Activated T-cell treated with anti-CD3 and anti-CD28 coated beads, Interleukin-2, amount 50 U/mL, for 48 hours (primary cell): ENCODE data around the gene LAPTM4A.
"Not testable (repeated sequence)": the region's sequence is repeated elsewhere in the genome, so short reads cannot be mapped to it uniquely, and the experiment has no call there.

Source experiments
- DNase-seq, 2 experiments: peaks; one replicate each; pipeline ENCODE4 v3.0.0-alpha.2; 2020

LAPTM4A gene

DNA sequence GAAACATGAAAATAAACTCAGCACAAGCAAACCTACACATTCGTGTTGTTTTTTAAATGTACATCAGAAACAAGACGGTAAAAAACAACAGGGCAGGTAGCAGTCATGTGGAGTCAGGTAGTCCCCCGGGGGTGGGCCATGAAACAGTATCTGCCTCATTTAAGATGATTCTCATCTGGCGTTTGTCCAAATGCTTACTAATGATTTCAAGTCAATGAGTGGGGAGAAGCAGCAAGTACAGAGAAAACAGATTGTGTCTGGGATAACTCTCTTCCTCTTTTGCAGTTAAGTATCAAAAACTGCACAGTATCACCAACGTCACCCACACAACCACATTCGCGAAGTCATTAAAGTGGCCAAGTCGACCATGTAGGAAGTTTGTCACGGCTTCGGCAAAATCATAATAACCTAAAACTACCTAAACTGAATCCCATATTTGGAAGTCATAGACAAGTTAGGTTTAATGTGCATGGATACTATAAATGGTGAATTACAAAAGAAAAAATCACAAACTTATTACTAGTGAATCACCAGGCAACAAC, 1.3 kb downstream of the LAPTM4A start:
- peak; percentile 35 to 43 for DNase-seq

DNA sequence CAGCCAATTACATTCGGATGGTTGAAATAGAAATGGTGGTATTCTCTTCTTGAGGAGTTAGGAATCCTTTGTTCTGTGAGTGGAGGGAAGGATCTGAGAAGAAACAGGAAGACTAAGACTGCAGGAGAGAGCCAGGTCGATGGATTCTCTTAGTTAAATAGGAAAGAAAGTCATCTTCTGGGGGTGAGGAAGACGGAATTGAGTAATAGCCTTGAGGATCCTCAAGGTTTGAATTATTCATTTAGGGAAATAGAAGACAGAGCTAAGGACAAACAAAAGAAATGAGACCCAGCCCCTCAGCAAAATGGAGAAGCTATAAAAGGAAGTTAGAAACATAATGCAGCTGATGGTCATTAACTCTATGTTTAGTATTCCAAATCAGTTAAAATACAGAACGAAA, 1.8 kb downstream of the LAPTM4A start:
- DNase-seq: no peak

DNA sequence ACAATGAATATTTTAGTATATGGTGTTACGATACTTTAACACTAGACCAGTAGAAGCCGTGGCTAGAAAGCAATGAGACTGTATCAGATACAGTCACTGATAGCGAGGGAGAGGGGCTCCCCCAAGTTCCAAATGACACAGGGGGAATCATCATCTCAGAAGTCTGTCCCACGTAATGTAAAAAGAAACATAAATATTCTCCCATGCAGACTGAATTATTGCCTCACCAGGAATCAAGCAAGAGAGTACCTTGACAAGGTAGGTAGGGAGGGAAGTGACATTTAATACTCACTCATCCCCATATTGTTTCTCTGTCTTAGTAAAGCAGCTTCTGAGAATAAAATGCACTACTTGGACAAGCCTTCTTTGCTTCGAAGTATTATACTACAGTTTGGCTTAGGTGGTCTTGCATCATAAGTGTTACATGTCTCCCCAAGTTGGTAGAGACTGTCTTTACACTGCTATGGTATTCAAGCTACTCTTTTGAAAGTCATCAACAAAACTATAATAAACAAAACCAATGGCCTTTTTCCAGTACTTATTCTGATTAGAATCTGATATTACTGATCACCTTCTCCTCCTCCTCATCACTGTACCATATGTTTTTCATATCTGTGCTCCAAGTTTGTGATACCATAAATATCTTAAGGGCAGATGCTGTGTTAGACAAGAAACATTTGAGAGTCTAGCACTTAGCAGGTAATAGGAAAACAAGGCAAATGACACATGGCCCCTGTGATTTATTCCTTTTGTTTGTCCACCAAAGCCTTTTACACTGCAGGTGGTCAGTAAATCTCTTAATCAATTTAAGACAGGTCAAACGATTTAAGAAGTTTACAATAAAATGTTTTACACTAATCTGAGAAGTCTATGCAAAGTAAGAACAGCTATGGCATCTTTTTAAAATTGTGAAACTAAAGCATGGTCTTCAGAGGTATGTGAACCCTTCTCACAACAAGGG, 2.7 kb downstream of the LAPTM4A start:
- no peak for DNase-seq

DNA sequence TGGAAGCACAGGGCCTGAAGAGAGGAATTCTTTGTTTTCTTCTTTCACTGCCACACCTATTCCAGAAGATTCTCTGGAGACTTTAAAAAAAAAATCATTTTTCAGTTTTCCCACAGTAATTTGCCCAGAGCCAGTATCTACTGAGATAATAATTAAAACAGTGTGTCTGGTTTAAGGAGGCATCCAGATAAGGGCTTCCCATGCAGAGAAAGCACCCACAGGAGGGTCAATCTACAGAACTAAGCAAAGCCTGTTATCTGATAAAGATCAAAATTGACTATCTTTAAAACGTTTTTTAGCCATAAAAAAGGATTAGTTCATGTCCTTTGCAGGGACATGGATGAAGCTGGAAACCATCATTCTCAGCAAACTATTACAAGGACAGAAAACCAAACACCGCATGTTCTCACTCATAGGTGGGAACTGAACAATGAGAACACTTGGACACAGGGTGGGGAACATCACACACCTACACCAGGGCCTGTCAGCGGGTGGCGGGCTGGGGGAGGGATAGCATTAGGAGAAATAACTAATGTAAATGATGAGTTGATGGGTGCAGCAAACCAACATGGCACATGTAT, 5.6 kb downstream of the LAPTM4A start:
- DNase-seq: not testable (repeated sequence)

GRCh38 chr2:20044778-20045177, 6.7 kb downstream of the LAPTM4A start:
- no peak for DNase-seq

GRCh38 chr2:20042531-20042930, 8.9 kb downstream of the LAPTM4A start:
- DNase-seq: no peak

DNA sequence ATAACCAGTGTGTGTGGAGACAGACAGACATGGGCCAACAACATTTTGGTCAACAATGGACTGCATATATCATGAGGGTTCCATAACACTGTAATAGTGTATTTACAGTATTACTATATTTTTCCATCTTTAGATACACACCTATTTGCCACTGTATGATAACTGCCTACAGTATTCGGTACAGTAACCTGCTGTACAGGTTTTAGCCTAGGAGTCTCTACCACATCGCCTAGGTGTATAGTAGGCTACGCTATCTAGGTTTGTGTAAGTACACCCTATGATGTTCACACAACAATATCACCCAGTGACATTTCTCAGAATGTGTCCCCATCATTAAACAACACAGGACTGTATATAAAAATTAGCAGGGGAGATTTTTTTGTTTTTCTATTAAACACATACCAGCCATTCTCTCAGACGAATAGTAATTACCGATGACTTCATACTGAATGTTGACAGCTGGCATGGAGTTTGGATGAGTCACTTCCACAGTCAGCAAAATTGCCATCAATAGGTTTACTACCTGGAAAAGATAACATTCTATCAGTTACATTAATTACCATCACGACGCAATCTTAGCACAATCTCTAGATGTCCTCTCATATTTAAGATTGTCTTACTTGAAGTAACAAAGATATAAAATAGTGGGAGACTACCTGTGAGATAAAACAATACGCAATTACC, 10.8 kb downstream of the LAPTM4A start:
- DNase-seq: no peak

DNA sequence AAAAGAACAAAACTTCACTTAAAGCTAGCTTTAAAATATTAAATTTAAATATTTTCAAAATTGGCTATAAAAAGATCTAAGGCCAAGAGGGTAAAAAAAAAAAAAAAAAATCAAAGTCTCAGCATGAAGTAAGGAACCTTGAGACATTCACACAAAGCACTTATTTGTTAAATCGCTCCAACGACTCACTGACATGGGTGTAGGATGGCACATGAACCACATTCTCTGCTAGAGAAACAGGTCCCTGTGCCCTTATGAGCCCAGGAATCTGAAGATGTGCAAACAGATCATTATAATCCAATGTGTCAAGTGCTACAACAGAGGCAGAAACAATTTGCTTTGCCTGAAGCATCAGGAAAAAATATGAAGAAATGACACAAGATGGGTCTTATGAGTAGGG, 13.8 kb downstream of the LAPTM4A start:
- DNase-seq: no peak

- no peak for DNase-seq
Measured at GRCh38 chr2:20035955-20036666, 15.3 kb downstream of the LAPTM4A start.

GRCh38 chr2:20034821-20035220, 16.6 kb downstream of the LAPTM4A start:
- no peak for DNase-seq

GRCh38 chr2:20034218-20034617, 17.2 kb downstream of the LAPTM4A start:
- no peak for DNase-seq

DNA sequence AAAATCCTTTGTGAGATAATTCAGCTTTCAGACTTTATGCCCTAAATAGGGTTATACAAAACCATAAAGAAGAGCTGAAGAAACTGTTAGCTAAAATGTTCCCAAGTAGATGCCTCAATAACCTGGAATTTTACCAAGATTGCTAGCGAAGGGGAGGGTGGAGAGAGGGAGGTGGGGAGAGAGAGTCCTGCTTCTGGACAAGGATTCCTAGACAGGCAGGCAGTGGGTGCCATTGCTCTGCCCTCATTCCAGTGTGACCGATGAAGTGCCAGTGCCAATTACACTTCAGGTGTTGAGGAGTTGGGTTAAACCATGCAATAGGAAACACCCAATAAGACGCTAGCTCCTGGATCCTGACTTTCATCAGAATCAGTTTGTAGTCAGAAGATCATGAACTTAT, 18.1 kb downstream of the LAPTM4A start:
- DNase-seq: no peak

- no peak for DNase-seq
Measured at GRCh38 chr2:20030224-20030623, 21.2 kb downstream of the LAPTM4A start.

DNA sequence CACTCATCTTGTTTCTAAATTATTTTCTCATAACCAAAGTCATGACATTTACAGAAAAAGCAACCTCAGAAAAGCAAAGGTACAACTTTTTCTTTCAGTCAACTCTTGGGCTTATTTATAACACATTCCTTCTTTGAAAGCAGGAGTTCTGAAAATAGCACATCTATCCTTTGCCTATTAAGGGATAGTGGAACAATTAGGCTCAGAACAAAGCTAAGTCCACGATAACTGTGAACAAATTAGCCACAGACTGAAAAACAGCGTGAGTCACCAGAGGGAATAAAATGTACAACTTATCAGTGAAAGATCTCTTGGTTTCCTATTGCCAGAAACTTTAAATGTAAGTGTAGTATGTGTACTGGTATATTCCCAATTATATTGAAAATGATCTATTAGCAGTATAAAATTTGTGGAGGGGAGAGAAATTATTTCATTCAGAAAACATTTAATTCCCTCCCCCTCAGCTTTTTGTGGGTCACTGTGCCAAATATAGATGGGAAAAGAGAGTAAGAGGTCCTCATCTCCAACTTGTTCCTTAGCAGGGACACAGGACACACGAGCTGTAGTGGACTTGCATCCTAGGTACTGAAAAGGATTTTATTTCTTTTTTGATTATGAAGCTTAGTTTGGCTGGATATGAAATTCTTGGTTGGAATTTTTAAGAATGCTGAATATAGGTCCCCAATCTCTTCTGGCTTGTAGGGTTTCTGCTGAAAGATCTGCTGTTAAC, 23.6 kb downstream of the LAPTM4A start:
- DNase-seq: no peak

DNA sequence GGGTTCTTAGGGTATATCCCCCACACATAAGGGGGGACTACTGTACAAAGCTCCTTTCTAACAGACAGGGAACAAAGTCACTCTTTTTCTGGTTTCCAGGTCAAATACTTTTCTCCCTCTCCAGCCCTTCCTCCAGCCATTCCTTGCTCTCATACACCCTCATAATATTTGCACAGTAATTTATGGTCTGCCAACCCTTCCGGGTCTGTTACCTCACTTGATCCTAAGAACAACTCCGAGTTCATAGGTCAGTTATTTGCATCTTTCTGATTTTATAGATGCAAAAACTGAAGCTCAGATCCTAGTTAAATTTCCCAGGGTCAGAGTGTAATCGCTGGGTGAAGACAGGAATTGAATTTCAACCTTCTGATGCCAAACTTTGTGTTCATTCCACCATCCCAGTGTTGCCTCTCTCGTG, 24.2 kb downstream of the LAPTM4A start:
- no peak for DNase-seq

DNA sequence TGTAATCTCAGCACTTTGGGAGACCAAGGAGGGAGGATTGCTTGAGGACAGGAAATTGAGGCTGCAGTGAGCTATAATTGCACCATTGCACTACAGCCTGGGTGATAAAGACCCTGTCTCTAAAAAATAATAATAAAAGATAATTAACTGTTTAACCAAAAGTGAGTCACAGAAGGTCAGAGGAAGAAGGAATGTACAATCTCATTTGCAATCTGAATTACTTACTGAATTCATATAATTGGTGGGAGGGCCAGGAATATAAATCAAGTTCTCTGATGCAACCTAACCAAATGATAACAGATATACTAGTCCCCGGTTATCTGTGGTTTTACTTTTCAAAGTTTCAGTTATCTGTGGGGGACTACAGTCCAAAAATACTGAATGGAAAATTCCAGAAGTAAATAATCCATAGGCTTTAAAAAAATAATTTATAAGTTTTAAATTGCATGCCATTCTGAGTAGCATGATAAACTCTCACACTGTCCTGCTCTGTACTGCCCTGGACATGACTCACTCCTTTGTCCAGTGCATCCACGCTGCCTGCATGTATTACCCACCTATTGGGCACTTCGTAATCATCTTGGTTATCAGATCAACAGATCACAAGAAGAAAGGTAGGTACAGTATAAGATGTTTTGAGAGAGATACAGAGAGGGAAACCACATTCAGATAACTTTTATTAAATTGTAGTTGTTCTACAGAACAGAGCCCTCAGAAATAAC, 26.2 kb downstream of the LAPTM4A start:
- DNase-seq: no peak

DNA sequence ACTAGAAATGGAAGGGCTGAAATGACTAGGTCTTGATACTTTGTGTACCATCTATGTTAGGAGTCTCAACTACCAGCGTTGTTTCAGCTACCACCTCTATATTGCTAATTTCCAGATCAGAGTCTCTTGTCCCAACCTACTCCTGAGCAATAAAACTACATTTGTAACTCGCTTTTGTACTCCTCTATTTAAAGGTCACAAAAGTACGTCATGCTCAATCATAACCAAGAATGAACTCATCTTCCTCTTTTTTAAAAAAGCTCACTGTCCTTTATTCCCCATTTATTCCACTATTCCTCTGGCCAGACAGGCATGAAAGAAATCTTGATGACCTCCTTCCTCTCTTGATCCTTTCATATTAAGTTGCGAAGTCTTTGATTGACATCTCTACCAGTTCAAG, 27.7 kb downstream of the LAPTM4A start:
- DNase-seq: no peak

DNA sequence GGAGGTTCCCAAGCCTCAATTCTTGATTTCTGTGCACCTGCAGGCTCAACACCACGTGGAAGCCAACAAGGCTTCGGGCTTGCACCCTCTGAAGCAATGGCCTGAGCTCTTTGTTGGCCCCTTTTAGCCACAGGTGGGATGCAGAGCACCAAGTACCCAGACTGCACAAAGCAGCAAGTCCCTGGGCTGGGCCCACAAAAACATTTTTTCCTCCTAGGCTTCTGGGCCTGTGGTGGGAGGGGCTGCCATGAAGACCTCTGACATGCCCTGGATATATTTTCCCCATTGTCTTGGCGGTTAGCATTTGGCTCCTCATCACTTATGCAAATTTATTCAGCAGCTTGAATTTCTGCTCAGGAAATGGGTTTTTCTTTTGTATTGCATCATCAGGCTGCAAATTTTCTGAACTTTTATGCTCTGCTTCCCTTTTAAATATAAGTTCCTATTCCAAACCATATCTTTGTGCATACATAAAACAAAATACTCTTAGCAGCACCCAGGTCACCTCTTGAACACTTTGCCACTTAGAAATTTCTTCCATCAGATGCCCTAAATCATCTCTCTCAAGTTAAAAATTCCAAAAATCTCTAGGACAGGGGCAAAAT, 29.9 kb downstream of the LAPTM4A start:
- DNase-seq: no peak

- no peak for DNase-seq
Measured at GRCh38 chr2:20019747-20020146, 31.7 kb downstream of the LAPTM4A start.

- no peak for DNase-seq
Measured at GRCh38 chr2:20018601-20019152, 32.8 kb downstream of the LAPTM4A start.

DNA sequence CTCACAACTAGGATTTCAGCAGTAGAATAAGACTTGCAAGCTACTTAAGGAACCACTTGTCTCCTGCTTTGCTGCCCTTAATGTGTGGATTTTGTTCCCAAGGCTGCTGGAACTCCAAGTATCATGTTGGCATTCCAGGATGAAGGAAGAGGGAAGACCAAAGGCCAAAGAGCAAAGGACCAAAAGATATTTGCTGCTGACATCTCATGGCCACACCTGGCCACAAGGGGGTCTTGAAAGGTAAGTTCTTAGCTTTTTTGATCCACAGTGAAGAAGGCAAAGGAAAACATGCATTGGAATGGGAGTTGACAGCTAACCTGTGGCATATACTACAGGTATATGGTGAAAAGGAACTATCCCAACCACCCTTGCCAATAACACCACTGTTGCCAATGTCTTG, 35.1 kb downstream of the LAPTM4A start:
- no peak for DNase-seq
